Measurements from ENCODE around the gene ZCWPW1.
"Not testable (repeated sequence)": the region's sequence is repeated elsewhere in the genome, so short reads cannot be mapped to it uniquely, and the experiment has no call there.

Gene ZCWPW1

DNA sequence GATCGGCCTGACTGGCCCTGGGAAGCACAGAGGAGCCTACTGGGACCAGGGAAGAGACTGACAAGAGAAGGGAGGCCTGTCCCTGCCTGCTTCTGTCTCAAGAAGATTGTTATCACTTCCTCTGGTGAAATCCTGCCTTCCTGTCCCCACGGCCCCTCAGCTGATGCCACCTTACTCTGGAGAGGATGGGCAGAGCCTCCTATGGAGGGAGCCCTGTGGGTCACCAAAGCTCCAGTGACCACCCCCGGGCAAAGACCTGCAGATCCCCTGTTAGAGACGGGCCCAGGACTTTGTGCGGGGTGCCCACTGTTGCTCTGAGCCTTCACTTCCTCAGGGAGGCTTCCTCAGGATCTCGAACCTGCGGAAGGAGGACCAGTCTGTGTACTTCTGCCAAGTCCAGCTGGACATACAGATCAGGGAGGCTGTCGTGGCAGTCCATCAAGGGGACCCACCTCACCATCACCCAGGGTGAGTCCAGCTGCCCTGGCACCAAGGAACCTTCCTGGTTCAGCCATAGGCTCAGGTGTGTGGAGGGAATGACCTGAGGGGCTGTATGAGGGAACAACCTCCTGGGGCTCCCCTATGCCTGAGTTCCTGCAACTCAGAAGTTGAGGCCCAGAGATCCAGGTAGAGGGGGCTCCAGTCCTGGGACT lies 72.0 kb downstream of the ZCWPW1 start:
- no peak overlapping the region for H4K12ac ChIP-seq (ENCODE audit: low read depth, low read length)
- no peak overlapping the region for H3K9ac ChIP-seq (ENCODE audit: low read length)
- peaks cover 3% of the 10 kb centered on the region for H3K9me3 ChIP-seq (ENCODE audit: insufficient read depth, low read depth, low read length)
- H4K91ac ChIP-seq (ENCODE audit: low read depth, low read length), result no peak overlapping the region
- no peak for DNase-seq
- no peak overlapping the region for H4K8ac ChIP-seq (ENCODE audit: low read depth, low read length)
- H2BK12ac ChIP-seq (ENCODE audit: low read length), result no peak overlapping the region
- H3K4me2 ChIP-seq (ENCODE audit: low read length), result no peak overlapping the region
- no peak overlapping the region for H2AK5ac ChIP-seq (ENCODE audit: low read length)
- no CpG with 5 or more reads among the region's 8 CpGs for WGBS (ENCODE audit: extremely low coverage, insufficient coverage, insufficient read length)
- H3K79me1 ChIP-seq (ENCODE audit: low read length), result no peaks in the 10 kb centered on the region
- no peak overlapping the region for H3K14ac ChIP-seq (ENCODE audit: low read length)
- H2BK5ac ChIP-seq (ENCODE audit: low read depth, low read length, poor library complexity), result no peak overlapping the region
- no peak overlapping the region for H2BK120ac ChIP-seq (ENCODE audit: insufficient read depth, low read length, poor library complexity)
- H3K27me3 ChIP-seq (ENCODE audit: insufficient read depth, low read length), result no peaks in the 10 kb centered on the region
- H3K18ac ChIP-seq (ENCODE audit: low read length), result no peak overlapping the region
- H3K4me1 ChIP-seq (ENCODE audit: control insufficient read depth in 1 of 2, insufficient read depth in 2 of 2, low read length in 2 of 2), result no peaks in the 10 kb centered on the region
- H2AFZ ChIP-seq (ENCODE audit: insufficient read depth, low read length, poor library complexity), result no peak overlapping the region
- H3K36me3 ChIP-seq (ENCODE audit: control insufficient read depth in 1 of 2, insufficient read depth in 2 of 2, low read length in 2 of 2), result peaks cover 86 to 92% of the 10 kb centered on the region in 2 experiments
- H3K23ac ChIP-seq (ENCODE audit: low read length), result no peak overlapping the region
- H3K79me2 ChIP-seq (ENCODE audit: control insufficient read depth, insufficient read depth, low read length, poor library complexity), result no peaks in the 10 kb centered on the region
- H3K4me3 ChIP-seq (ENCODE audit: low read depth, low read length), result no peak overlapping the region
- H3K4ac ChIP-seq (ENCODE audit: low read depth, low read length), result no peak overlapping the region
- no peak overlapping the region for H3K27ac ChIP-seq (ENCODE audit: low read depth, low read length)

- H2BK5ac ChIP-seq (ENCODE audit: low read depth, low read length, poor library complexity), result no peak overlapping the region
- no peak overlapping the region for H2BK12ac ChIP-seq (ENCODE audit: low read length)
- H3K4me1 ChIP-seq (ENCODE audit: control insufficient read depth in 1 of 2, insufficient read depth in 2 of 2, low read length in 2 of 2), result no peaks in the 10 kb centered on the region
- no CpG with 5 or more reads among the region's 6 CpGs for WGBS (ENCODE audit: extremely low coverage, insufficient coverage, insufficient read length)
- H3K9me3 ChIP-seq (ENCODE audit: insufficient read depth, low read depth, low read length), result peaks cover 3% of the 10 kb centered on the region
- H4K8ac ChIP-seq (ENCODE audit: low read depth, low read length), result no peak overlapping the region
- no peaks in the 10 kb centered on the region for H3K27me3 ChIP-seq (ENCODE audit: insufficient read depth, low read length)
- H3K4me3 ChIP-seq (ENCODE audit: low read depth, low read length), result no peak overlapping the region
- H3K4me2 ChIP-seq (ENCODE audit: low read length), result no peak overlapping the region
- no peaks in the 10 kb centered on the region for H3K79me1 ChIP-seq (ENCODE audit: low read length)
- no peak overlapping the region for H2AK5ac ChIP-seq (ENCODE audit: low read length)
- DNase-seq, result no peak
- no peak overlapping the region for H3K23ac ChIP-seq (ENCODE audit: low read length)
- H3K18ac ChIP-seq (ENCODE audit: low read length), result no peak overlapping the region
- peaks cover 85 to 89% of the 10 kb centered on the region in 2 experiments for H3K36me3 ChIP-seq (ENCODE audit: control insufficient read depth in 1 of 2, insufficient read depth in 2 of 2, low read length in 2 of 2)
- no peak overlapping the region for H3K14ac ChIP-seq (ENCODE audit: low read length)
- no peak overlapping the region for H2AFZ ChIP-seq (ENCODE audit: insufficient read depth, low read length, poor library complexity)
- H2BK120ac ChIP-seq (ENCODE audit: insufficient read depth, low read length, poor library complexity), result no peak overlapping the region
- H3K79me2 ChIP-seq (ENCODE audit: control insufficient read depth, insufficient read depth, low read length, poor library complexity), result no peaks in the 10 kb centered on the region
- H4K91ac ChIP-seq (ENCODE audit: low read depth, low read length), result no peak overlapping the region
- H4K12ac ChIP-seq (ENCODE audit: low read depth, low read length), result no peak overlapping the region
- no peak overlapping the region for H3K9ac ChIP-seq (ENCODE audit: low read length)
- no peak overlapping the region for H3K4ac ChIP-seq (ENCODE audit: low read depth, low read length)
- no peak overlapping the region for H3K27ac ChIP-seq (ENCODE audit: low read depth, low read length)
Observed at GRCh38 chr7:100353685-100354330, 74.7 kb downstream of the ZCWPW1 start.

GRCh38 chr7:100352984-100353684 lies 75.4 kb downstream of the ZCWPW1 start:
- H3K9me3 ChIP-seq (ENCODE audit: insufficient read depth, low read depth, low read length), result peaks cover 3% of the 10 kb centered on the region
- H4K91ac ChIP-seq (ENCODE audit: low read depth, low read length), result no peak overlapping the region
- H3K14ac ChIP-seq (ENCODE audit: low read length), result no peak overlapping the region
- no peaks in the 10 kb centered on the region for H3K4me1 ChIP-seq (ENCODE audit: control insufficient read depth in 1 of 2, insufficient read depth in 2 of 2, low read length in 2 of 2)
- H3K4me3 ChIP-seq (ENCODE audit: low read depth, low read length), result no peak overlapping the region
- H4K8ac ChIP-seq (ENCODE audit: low read depth, low read length), result no peak overlapping the region
- no peak overlapping the region for H4K12ac ChIP-seq (ENCODE audit: low read depth, low read length)
- no peak overlapping the region for H3K4me2 ChIP-seq (ENCODE audit: low read length)
- WGBS (ENCODE audit: extremely low coverage, insufficient coverage, insufficient read length), result no CpG with 5 or more reads among the region's 16 CpGs
- H3K27ac ChIP-seq (ENCODE audit: low read depth, low read length), result no peak overlapping the region
- no peak overlapping the region for H2BK5ac ChIP-seq (ENCODE audit: low read depth, low read length, poor library complexity)
- H2BK120ac ChIP-seq (ENCODE audit: insufficient read depth, low read length, poor library complexity), result no peak overlapping the region
- H3K79me1 ChIP-seq (ENCODE audit: low read length), result no peaks in the 10 kb centered on the region
- no peak overlapping the region for H2BK12ac ChIP-seq (ENCODE audit: low read length)
- H3K23ac ChIP-seq (ENCODE audit: low read length), result no peak overlapping the region
- no peaks in the 10 kb centered on the region for H3K79me2 ChIP-seq (ENCODE audit: control insufficient read depth, insufficient read depth, low read length, poor library complexity)
- no peak overlapping the region for H3K9ac ChIP-seq (ENCODE audit: low read length)
- DNase-seq, result no peak
- peaks cover 80 to 85% of the 10 kb centered on the region in 2 experiments for H3K36me3 ChIP-seq (ENCODE audit: control insufficient read depth in 1 of 2, insufficient read depth in 2 of 2, low read length in 2 of 2)
- H3K27me3 ChIP-seq (ENCODE audit: insufficient read depth, low read length), result no peaks in the 10 kb centered on the region
- H2AFZ ChIP-seq (ENCODE audit: insufficient read depth, low read length, poor library complexity), result no peak overlapping the region
- H2AK5ac ChIP-seq (ENCODE audit: low read length), result no peak overlapping the region
- no peak overlapping the region for H3K18ac ChIP-seq (ENCODE audit: low read length)
- no peak overlapping the region for H3K4ac ChIP-seq (ENCODE audit: low read depth, low read length)

GRCh38 chr7:100352230-100352781 lies 76.2 kb downstream of the ZCWPW1 start:
- not testable (repeated sequence) for DNase-seq; H3K18ac ChIP-seq (ENCODE audit: low read length)

More at GRCh38 chr7:100352230-100352781, 76.2 kb downstream of the ZCWPW1 start:
- not testable (repeated sequence) for H3K4ac ChIP-seq (ENCODE audit: low read depth, low read length); H2BK12ac ChIP-seq (ENCODE audit: low read length); H3K27ac ChIP-seq (ENCODE audit: low read depth, low read length); H3K4me1 ChIP-seq (ENCODE audit: control insufficient read depth in 1 of 2, insufficient read depth in 2 of 2, low read length in 2 of 2); H3K79me2 ChIP-seq (ENCODE audit: control insufficient read depth, insufficient read depth, low read length, poor library complexity); H3K23ac ChIP-seq (ENCODE audit: low read length); H3K9me3 ChIP-seq (ENCODE audit: insufficient read depth, low read depth, low read length); H2AFZ ChIP-seq (ENCODE audit: insufficient read depth, low read length, poor library complexity); H3K14ac ChIP-seq (ENCODE audit: low read length); H4K91ac ChIP-seq (ENCODE audit: low read depth, low read length); H2BK5ac ChIP-seq (ENCODE audit: low read depth, low read length, poor library complexity); H4K8ac ChIP-seq (ENCODE audit: low read depth, low read length); H3K9ac ChIP-seq (ENCODE audit: low read length); H3K4me3 ChIP-seq (ENCODE audit: low read depth, low read length); H3K27me3 ChIP-seq (ENCODE audit: insufficient read depth, low read length); H4K12ac ChIP-seq (ENCODE audit: low read depth, low read length); H2AK5ac ChIP-seq (ENCODE audit: low read length); H3K79me1 ChIP-seq (ENCODE audit: low read length); H3K4me2 ChIP-seq (ENCODE audit: low read length); H2BK120ac ChIP-seq (ENCODE audit: insufficient read depth, low read length, poor library complexity)
- no CpG with 5 or more reads among the region's 18 CpGs for WGBS (ENCODE audit: extremely low coverage, insufficient coverage, insufficient read length)
- peaks cover 82 to 86% of the 10 kb centered on the region in 2 experiments for H3K36me3 ChIP-seq (ENCODE audit: control insufficient read depth in 1 of 2, insufficient read depth in 2 of 2, low read length in 2 of 2)

Data from trophoblast cell (in vitro differentiated cells and primary cell).